ENCODE data around the gene VPS26A.

Gene VPS26A

DNA sequence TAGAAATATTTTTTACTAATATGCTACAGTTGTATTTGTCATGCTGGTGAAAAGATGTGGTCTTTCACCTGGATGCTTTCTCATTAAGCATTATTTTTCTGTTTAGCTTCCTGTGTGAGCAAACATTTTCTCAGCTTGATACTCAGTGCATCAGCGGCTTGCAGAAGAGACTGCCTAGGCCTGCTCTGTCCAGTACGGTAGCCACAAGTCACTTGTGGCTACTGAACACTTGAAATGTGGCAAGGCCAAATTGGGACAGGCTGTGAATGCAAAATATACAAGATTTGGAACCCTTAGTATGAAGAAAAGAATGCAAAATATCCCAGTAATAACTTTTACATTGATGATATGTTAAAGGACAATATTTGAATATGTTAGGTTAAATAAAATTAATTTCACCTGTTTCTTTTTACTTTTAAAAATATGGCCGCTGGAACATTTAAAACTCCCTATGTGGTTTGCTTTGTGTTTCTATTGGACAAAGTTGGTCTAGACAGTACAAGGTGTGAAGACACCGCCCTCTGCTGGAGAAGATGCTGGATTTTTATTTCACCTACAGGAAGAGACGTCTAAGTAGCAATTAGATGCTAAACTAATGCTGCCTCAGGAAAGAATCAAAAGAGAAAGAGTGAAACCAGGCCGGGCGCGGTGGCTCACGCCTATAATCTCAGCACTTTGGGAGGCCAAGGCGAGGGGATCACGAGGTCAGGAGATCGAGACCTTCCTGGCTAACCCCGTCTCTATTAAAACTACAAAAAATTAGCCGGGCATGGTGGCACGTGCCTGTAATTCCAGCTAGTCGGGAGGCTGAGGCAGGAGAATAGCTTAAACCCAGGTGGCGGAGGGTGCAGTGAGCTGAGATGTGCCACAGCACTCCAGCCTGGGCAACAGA, 30.8 kb upstream of the VPS26A start (continued):
- TF ChIP-seq KLF16 (tag by site-specific recombination; IDR thresholded peaks at IDR 0.05) (no peak), YY1 (tag by site-specific recombination; IDR thresholded peaks at IDR 0.05) (no peak), ZFP41 (tag by site-specific recombination; IDR thresholded peaks at IDR 0.05; ENCODE audit: borderline replicate concordance) (no peak), SP2 (tag by site-specific recombination; IDR thresholded peaks at IDR 0.05) (no peak)
- TF ChIP-seq, protein P1, sequence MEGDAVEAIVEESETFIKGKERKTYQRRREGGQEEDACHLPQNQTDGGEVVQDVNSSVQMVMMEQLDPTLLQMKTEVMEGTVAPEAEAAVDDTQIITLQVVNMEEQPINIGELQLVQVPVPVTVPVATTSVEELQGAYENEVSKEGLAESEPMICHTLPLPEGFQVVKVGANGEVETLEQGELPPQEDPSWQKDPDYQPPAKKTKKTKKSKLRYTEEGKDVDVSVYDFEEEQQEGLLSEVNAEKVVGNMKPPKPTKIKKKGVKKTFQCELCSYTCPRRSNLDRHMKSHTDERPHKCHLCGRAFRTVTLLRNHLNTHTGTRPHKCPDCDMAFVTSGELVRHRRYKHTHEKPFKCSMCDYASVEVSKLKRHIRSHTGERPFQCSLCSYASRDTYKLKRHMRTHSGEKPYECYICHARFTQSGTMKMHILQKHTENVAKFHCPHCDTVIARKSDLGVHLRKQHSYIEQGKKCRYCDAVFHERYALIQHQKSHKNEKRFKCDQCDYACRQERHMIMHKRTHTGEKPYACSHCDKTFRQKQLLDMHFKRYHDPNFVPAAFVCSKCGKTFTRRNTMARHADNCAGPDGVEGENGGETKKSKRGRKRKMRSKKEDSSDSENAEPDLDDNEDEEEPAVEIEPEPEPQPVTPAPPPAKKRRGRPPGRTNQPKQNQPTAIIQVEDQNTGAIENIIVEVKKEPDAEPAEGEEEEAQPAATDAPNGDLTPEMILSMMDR (tag by site-specific recombination; IDR thresholded peaks at IDR 0.05) = peak; percentile 52

DNA sequence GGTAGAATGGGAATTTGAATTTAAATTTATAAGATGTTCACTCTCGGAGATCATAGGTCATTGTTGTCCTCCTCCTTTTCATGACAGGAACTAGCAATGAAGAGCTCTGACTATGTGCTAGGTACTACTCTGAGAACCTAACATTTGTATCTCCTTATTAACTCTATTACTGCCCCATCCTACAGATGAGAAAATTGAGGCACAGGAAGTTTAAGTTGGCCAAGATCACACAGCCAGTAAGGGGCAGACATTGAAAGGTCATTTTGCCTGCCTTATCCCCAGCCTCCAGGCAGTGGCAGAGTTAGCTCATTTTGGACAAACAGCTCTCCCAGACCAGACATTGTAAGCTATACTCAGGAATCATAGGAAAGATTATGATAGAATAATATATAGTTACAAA, 30.0 kb upstream of the VPS26A start:
- H3K4me1 ChIP-seq (ENCODE audit: control insufficient read depth, insufficient read depth, low read length) = no peaks in the 10 kb centered on the region
- no peaks in the 10 kb centered on the region for H3K36me3 ChIP-seq (ENCODE audit: control insufficient read depth in 2 of 2, insufficient read depth in 1 of 2, low read length in 2 of 2)
- H3K4me3 ChIP-seq (ENCODE audit: low read depth, low read length) = no peak overlapping the region
- no peaks in the 10 kb centered on the region for H3K9me3 ChIP-seq (ENCODE audit: control insufficient read depth, insufficient read depth, low read depth, low read length)
- POLR2A ChIA-PET = no interaction called here
- CTCF ChIA-PET = interaction anchor here (0.5 to 1.8 kb wide), 14 partner anchors 8 to 445 kb away, joined by 3 to 12 read pairs (median 3); partner anchors contain the start of gene DDX21
- H3K27ac ChIP-seq (ENCODE audit: extremely low read depth, low read depth, low read length) = no peak overlapping the region
- TF ChIP-seq, protein P1 (tag by site-specific recombination; IDR thresholded peaks at IDR 0.05) = peak; percentile 47; the same call in 1 of the 2 replicates
- TF ChIP-seq ZBTB44 (tag by site-specific recombination; IDR thresholded peaks at IDR 0.05) = no peak
- no peak for TF ChIP-seq ZNF513 (tag by site-specific recombination; IDR thresholded peaks at IDR 0.05)
- TF ChIP-seq, protein P2, sequence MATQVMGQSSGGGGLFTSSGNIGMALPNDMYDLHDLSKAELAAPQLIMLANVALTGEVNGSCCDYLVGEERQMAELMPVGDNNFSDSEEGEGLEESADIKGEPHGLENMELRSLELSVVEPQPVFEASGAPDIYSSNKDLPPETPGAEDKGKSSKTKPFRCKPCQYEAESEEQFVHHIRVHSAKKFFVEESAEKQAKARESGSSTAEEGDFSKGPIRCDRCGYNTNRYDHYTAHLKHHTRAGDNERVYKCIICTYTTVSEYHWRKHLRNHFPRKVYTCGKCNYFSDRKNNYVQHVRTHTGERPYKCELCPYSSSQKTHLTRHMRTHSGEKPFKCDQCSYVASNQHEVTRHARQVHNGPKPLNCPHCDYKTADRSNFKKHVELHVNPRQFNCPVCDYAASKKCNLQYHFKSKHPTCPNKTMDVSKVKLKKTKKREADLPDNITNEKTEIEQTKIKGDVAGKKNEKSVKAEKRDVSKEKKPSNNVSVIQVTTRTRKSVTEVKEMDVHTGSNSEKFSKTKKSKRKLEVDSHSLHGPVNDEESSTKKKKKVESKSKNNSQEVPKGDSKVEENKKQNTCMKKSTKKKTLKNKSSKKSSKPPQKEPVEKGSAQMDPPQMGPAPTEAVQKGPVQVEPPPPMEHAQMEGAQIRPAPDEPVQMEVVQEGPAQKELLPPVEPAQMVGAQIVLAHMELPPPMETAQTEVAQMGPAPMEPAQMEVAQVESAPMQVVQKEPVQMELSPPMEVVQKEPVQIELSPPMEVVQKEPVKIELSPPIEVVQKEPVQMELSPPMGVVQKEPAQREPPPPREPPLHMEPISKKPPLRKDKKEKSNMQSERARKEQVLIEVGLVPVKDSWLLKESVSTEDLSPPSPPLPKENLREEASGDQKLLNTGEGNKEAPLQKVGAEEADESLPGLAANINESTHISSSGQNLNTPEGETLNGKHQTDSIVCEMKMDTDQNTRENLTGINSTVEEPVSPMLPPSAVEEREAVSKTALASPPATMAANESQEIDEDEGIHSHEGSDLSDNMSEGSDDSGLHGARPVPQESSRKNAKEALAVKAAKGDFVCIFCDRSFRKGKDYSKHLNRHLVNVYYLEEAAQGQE (tag by site-specific recombination; IDR thresholded peaks at IDR 0.05) = no peak
- peak; percentile 15; the same call in 1 of the 2 replicates for TF ChIP-seq ZNF654 (tag by site-specific recombination; IDR thresholded peaks at IDR 0.05; ENCODE audit: low read depth)
- no peak for TF ChIP-seq ZNF792 (tag by site-specific recombination; IDR thresholded peaks at IDR 0.05)
- TF ChIP-seq, protein P3, sequence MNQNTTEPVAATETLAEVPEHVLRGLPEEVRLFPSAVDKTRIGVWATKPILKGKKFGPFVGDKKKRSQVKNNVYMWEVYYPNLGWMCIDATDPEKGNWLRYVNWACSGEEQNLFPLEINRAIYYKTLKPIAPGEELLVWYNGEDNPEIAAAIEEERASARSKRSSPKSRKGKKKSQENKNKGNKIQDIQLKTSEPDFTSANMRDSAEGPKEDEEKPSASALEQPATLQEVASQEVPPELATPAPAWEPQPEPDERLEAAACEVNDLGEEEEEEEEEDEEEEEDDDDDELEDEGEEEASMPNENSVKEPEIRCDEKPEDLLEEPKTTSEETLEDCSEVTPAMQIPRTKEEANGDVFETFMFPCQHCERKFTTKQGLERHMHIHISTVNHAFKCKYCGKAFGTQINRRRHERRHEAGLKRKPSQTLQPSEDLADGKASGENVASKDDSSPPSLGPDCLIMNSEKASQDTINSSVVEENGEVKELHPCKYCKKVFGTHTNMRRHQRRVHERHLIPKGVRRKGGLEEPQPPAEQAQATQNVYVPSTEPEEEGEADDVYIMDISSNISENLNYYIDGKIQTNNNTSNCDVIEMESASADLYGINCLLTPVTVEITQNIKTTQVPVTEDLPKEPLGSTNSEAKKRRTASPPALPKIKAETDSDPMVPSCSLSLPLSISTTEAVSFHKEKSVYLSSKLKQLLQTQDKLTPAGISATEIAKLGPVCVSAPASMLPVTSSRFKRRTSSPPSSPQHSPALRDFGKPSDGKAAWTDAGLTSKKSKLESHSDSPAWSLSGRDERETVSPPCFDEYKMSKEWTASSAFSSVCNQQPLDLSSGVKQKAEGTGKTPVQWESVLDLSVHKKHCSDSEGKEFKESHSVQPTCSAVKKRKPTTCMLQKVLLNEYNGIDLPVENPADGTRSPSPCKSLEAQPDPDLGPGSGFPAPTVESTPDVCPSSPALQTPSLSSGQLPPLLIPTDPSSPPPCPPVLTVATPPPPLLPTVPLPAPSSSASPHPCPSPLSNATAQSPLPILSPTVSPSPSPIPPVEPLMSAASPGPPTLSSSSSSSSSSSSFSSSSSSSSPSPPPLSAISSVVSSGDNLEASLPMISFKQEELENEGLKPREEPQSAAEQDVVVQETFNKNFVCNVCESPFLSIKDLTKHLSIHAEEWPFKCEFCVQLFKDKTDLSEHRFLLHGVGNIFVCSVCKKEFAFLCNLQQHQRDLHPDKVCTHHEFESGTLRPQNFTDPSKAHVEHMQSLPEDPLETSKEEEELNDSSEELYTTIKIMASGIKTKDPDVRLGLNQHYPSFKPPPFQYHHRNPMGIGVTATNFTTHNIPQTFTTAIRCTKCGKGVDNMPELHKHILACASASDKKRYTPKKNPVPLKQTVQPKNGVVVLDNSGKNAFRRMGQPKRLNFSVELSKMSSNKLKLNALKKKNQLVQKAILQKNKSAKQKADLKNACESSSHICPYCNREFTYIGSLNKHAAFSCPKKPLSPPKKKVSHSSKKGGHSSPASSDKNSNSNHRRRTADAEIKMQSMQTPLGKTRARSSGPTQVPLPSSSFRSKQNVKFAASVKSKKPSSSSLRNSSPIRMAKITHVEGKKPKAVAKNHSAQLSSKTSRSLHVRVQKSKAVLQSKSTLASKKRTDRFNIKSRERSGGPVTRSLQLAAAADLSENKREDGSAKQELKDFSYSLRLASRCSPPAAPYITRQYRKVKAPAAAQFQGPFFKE (tag by site-specific recombination; IDR thresholded peaks at IDR 0.05; ENCODE audit: borderline replicate concordance) = no peak
- TF ChIP-seq ZNF530 (tag by site-specific recombination; IDR thresholded peaks at IDR 0.05; ENCODE audit: low read depth) = no peak
- TF ChIP-seq, protein P4, sequence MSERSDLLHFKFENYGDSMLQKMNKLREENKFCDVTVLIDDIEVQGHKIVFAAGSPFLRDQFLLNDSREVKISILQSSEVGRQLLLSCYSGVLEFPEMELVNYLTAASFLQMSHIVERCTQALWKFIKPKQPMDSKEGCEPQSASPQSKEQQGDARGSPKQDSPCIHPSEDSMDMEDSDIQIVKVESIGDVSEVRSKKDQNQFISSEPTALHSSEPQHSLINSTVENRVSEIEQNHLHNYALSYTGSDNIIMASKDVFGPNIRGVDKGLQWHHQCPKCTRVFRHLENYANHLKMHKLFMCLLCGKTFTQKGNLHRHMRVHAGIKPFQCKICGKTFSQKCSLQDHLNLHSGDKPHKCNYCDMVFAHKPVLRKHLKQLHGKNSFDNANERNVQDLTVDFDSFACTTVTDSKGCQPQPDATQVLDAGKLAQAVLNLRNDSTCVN (tag by site-specific recombination; optimal IDR thresholded peaks at IDR 0.05) = no peak
- TF ChIP-seq KLF1 (tag by site-specific recombination; IDR thresholded peaks at IDR 0.05) = no peak
